ENCODE results near the gene OAS2.
A peak's percentile ranks its signal among the peaks of the same experiment; 100 is the strongest.

Gene OAS2

GRCh38 chr12:112939761-112940381 is 38.4 kb upstream of the OAS2 start:
- Histone ChIP-seq H3K4me3 (ENCODE audit: low read length in 2 of 2) (peak overlapping the region in 1 of 2 donors; percentile 8), H3K27me3 (ENCODE audit: control insufficient read depth in 1 of 2, insufficient read depth in 2 of 2, low read length in 2 of 2) (no peaks in the 10 kb centered on the region), H3K9me3 (ENCODE audit: control insufficient read depth in 2 of 2, low read length in 2 of 2) (no peaks in the 10 kb centered on the region), H3K27ac (ENCODE audit: low read length) (no peak overlapping the region), H3K9ac (ENCODE audit: low read length in 2 of 2) (peak overlapping the region in 1 of 2 donors; percentile 13), H3K36me3 (ENCODE audit: control insufficient read depth in 2 of 2, insufficient read depth in 2 of 2, low read length in 2 of 2) (no peaks in the 10 kb centered on the region), H3K4me1 (ENCODE audit: control insufficient read depth, insufficient read depth, low read length) (peaks cover 17% of the 10 kb centered on the region)

- peaks cover 17% of the 10 kb centered on the region for H3K4me1 ChIP-seq (ENCODE audit: control insufficient read depth, insufficient read depth, low read length)
- no peak overlapping the region for H3K4me3 ChIP-seq (ENCODE audit: low read length in 2 of 2)
- no peak overlapping the region for H3K9ac ChIP-seq (ENCODE audit: low read length in 2 of 2)
- H3K9me3 ChIP-seq (ENCODE audit: control insufficient read depth in 2 of 2, low read length in 2 of 2), result no peaks in the 10 kb centered on the region
- no peak overlapping the region for H3K27ac ChIP-seq (ENCODE audit: low read length)
- peaks cover 0 to 1% of the 10 kb centered on the region in 2 donors for H3K36me3 ChIP-seq (ENCODE audit: control insufficient read depth in 2 of 2, insufficient read depth in 2 of 2, low read length in 2 of 2)
- no peaks in the 10 kb centered on the region for H3K27me3 ChIP-seq (ENCODE audit: control insufficient read depth in 1 of 2, insufficient read depth in 2 of 2, low read length in 2 of 2)
These were observed 36.6 kb upstream of the OAS2 start for GRCh38 chr12:112941528-112942335.

GRCh38 chr12:112942572-112942971 is 35.7 kb upstream of the OAS2 start:
- Histone ChIP-seq H3K4me1 (ENCODE audit: control insufficient read depth, insufficient read depth, low read length) (peaks cover 17% of the 10 kb centered on the region), H3K9ac (ENCODE audit: low read length in 2 of 2) (no peak overlapping the region), H3K9me3 (ENCODE audit: control insufficient read depth in 2 of 2, low read length in 2 of 2) (no peaks in the 10 kb centered on the region), H3K36me3 (ENCODE audit: control insufficient read depth in 2 of 2, insufficient read depth in 2 of 2, low read length in 2 of 2) (peaks cover 0 to 4% of the 10 kb centered on the region in 2 donors), H3K27me3 (ENCODE audit: control insufficient read depth in 1 of 2, insufficient read depth in 2 of 2, low read length in 2 of 2) (no peaks in the 10 kb centered on the region), H3K4me3 (ENCODE audit: low read length in 2 of 2) (no peak overlapping the region), H3K27ac (ENCODE audit: low read length) (no peak overlapping the region)

- Histone ChIP-seq H3K36me3 (ENCODE audit: control insufficient read depth in 2 of 2, insufficient read depth in 2 of 2, low read length in 2 of 2) (peaks cover 0 to 4% of the 10 kb centered on the region in 2 donors), H3K9me3 (ENCODE audit: control insufficient read depth in 2 of 2, low read length in 2 of 2) (no peaks in the 10 kb centered on the region)
These were observed 34.2 kb upstream of the OAS2 start for GRCh38 chr12:112944024-112944690.

GRCh38 chr12:112945515-112945914 is 32.8 kb upstream of the OAS2 start:
- Histone ChIP-seq H3K27me3 (ENCODE audit: control insufficient read depth in 1 of 2, insufficient read depth in 2 of 2, low read length in 2 of 2) (no peaks in the 10 kb centered on the region), H3K9ac (ENCODE audit: low read length in 2 of 2) (no peak overlapping the region), H3K4me3 (ENCODE audit: low read length in 2 of 2) (no peak overlapping the region), H3K9me3 (ENCODE audit: control insufficient read depth in 2 of 2, low read length in 2 of 2) (no peaks in the 10 kb centered on the region), H3K36me3 (ENCODE audit: control insufficient read depth in 2 of 2, insufficient read depth in 2 of 2, low read length in 2 of 2) (peaks cover 0 to 4% of the 10 kb centered on the region in 2 donors), H3K27ac (ENCODE audit: low read length) (no peak overlapping the region), H3K4me1 (ENCODE audit: control insufficient read depth, insufficient read depth, low read length) (no peaks in the 10 kb centered on the region)

More at GRCh38 chr12:112944024-112944690, 34.2 kb upstream of the OAS2 start:
- no peaks in the 10 kb centered on the region for H3K27me3 ChIP-seq (ENCODE audit: control insufficient read depth in 1 of 2, insufficient read depth in 2 of 2, low read length in 2 of 2)
- no peak overlapping the region for H3K4me3 ChIP-seq (ENCODE audit: low read length in 2 of 2)
- H3K9ac ChIP-seq (ENCODE audit: low read length in 2 of 2), result no peak overlapping the region
- H3K27ac ChIP-seq (ENCODE audit: low read length), result no peak overlapping the region
- H3K4me1 ChIP-seq (ENCODE audit: control insufficient read depth, insufficient read depth, low read length), result peaks cover 11% of the 10 kb centered on the region

GRCh38 chr12:112946236-112947000 is 31.9 kb upstream of the OAS2 start:
- H3K4me3 ChIP-seq (ENCODE audit: low read length in 2 of 2), result no peak overlapping the region
- no peaks in the 10 kb centered on the region for H3K4me1 ChIP-seq (ENCODE audit: control insufficient read depth, insufficient read depth, low read length)
- peaks cover 0 to 4% of the 10 kb centered on the region in 2 donors for H3K36me3 ChIP-seq (ENCODE audit: control insufficient read depth in 2 of 2, insufficient read depth in 2 of 2, low read length in 2 of 2)
- H3K27ac ChIP-seq (ENCODE audit: low read length), result no peak overlapping the region
- H3K27me3 ChIP-seq (ENCODE audit: control insufficient read depth in 1 of 2, insufficient read depth in 2 of 2, low read length in 2 of 2), result no peaks in the 10 kb centered on the region
- no peaks in the 10 kb centered on the region for H3K9me3 ChIP-seq (ENCODE audit: control insufficient read depth in 2 of 2, low read length in 2 of 2)
- H3K9ac ChIP-seq (ENCODE audit: low read length in 2 of 2), result no peak overlapping the region

GRCh38 chr12:112947314-112947713 is 31.0 kb upstream of the OAS2 start:
- Histone ChIP-seq H3K4me1 (ENCODE audit: control insufficient read depth, insufficient read depth, low read length) (no peaks in the 10 kb centered on the region), H3K4me3 (ENCODE audit: low read length in 2 of 2) (no peak overlapping the region), H3K9ac (ENCODE audit: low read length in 2 of 2) (no peak overlapping the region), H3K36me3 (ENCODE audit: control insufficient read depth in 2 of 2, insufficient read depth in 2 of 2, low read length in 2 of 2) (peaks cover 0 to 4% of the 10 kb centered on the region in 2 donors), H3K9me3 (ENCODE audit: control insufficient read depth in 2 of 2, low read length in 2 of 2) (no peaks in the 10 kb centered on the region), H3K27me3 (ENCODE audit: control insufficient read depth in 1 of 2, insufficient read depth in 2 of 2, low read length in 2 of 2) (no peaks in the 10 kb centered on the region), H3K27ac (ENCODE audit: low read length) (no peak overlapping the region)

- H3K36me3 ChIP-seq (ENCODE audit: control insufficient read depth in 2 of 2, insufficient read depth in 2 of 2, low read length in 2 of 2), result peaks cover 0 to 4% of the 10 kb centered on the region in 2 donors
- H3K27me3 ChIP-seq (ENCODE audit: control insufficient read depth in 1 of 2, insufficient read depth in 2 of 2, low read length in 2 of 2), result no peaks in the 10 kb centered on the region
- no peak overlapping the region for H3K4me3 ChIP-seq (ENCODE audit: low read length in 2 of 2)
- no peaks in the 10 kb centered on the region for H3K4me1 ChIP-seq (ENCODE audit: control insufficient read depth, insufficient read depth, low read length)
- no peak overlapping the region for H3K27ac ChIP-seq (ENCODE audit: low read length)
- no peak overlapping the region for H3K9ac ChIP-seq (ENCODE audit: low read length in 2 of 2)
- no peaks in the 10 kb centered on the region for H3K9me3 ChIP-seq (ENCODE audit: control insufficient read depth in 2 of 2, low read length in 2 of 2)
These were observed 30.6 kb upstream of the OAS2 start for GRCh38 chr12:112947761-112948160.

- Histone ChIP-seq H3K36me3 (ENCODE audit: control insufficient read depth in 2 of 2, insufficient read depth in 2 of 2, low read length in 2 of 2) (peaks cover 0 to 4% of the 10 kb centered on the region in 2 donors), H3K27me3 (ENCODE audit: control insufficient read depth in 1 of 2, insufficient read depth in 2 of 2, low read length in 2 of 2) (no peaks in the 10 kb centered on the region), H3K4me3 (ENCODE audit: low read length in 2 of 2) (no peak overlapping the region), H3K27ac (ENCODE audit: low read length) (no peak overlapping the region), H3K9me3 (ENCODE audit: control insufficient read depth in 2 of 2, low read length in 2 of 2) (no peaks in the 10 kb centered on the region), H3K4me1 (ENCODE audit: control insufficient read depth, insufficient read depth, low read length) (no peaks in the 10 kb centered on the region), H3K9ac (ENCODE audit: low read length in 2 of 2) (no peak overlapping the region)
These were observed 29.5 kb upstream of the OAS2 start for GRCh38 chr12:112948806-112949205.

- H3K9me3 ChIP-seq (ENCODE audit: control insufficient read depth in 2 of 2, low read length in 2 of 2), result no peaks in the 10 kb centered on the region
- H3K4me1 ChIP-seq (ENCODE audit: control insufficient read depth, insufficient read depth, low read length), result no peaks in the 10 kb centered on the region
- H3K36me3 ChIP-seq (ENCODE audit: control insufficient read depth in 2 of 2, insufficient read depth in 2 of 2, low read length in 2 of 2), result peaks cover 0 to 4% of the 10 kb centered on the region in 2 donors
- no peaks in the 10 kb centered on the region for H3K27me3 ChIP-seq (ENCODE audit: control insufficient read depth in 1 of 2, insufficient read depth in 2 of 2, low read length in 2 of 2)
- H3K4me3 ChIP-seq (ENCODE audit: low read length in 2 of 2), result no peak overlapping the region
- no peak overlapping the region for H3K9ac ChIP-seq (ENCODE audit: low read length in 2 of 2)
- H3K27ac ChIP-seq (ENCODE audit: low read length), result no peak overlapping the region
These were observed 27.6 kb upstream of the OAS2 start for GRCh38 chr12:112950701-112951100.
